ENCODE data around the gene CCIN. TPM values are rescaled to one million over a fixed set of nuclear protein-coding genes. Genes with fewer than 3 reads are reported as not detected.

The CCIN gene
- total and polyA plus RNA-seq, 3 donors from 2014 or later, result 48.7 to 171 (median 84.8) TPM

GRCh38 chr9:36193023-36193422, 23.8 kb downstream of the CCIN start:
- Histone ChIP-seq H3K27ac (no peak overlapping the region), H3K36me3 (ENCODE audit: low read depth, missing control alignments) (no peaks in the 10 kb centered on the region), H3K9me3 (no peaks in the 10 kb centered on the region), H3K4me3 (no peak overlapping the region), H3K4me1 (peaks cover 33% of the 10 kb centered on the region), H3K27me3 (no peaks in the 10 kb centered on the region)
- 50 to 62% methylated on average over 3 of the region's 3 CpGs for WGBS, 2 donors
- intact Hi-C loops (cut with DNase I; ENCODE audit: low total_unique reads), result no loop called here
- no peak for DNase-seq
- no peak for TF ChIP-seq POLR2A (IDR thresholded peaks at IDR 0.05)
- no peak for TF ChIP-seq CTCF (IDR thresholded peaks at IDR 0.05)

GRCh38 chr9:36194326-36195000, 25.3 kb downstream of the CCIN start:
- no peaks in the 10 kb centered on the region for H3K27me3 ChIP-seq
- TF ChIP-seq POLR2A (IDR thresholded peaks at IDR 0.05) (no peak), CTCF (IDR thresholded peaks at IDR 0.05) (no peak)
- WGBS, 2 donors, result 37 to 44% methylated on average over 4 of the region's 4 CpGs
- H3K4me1 ChIP-seq, result peaks cover 33% of the 10 kb centered on the region
- intact Hi-C loops (cut with DNase I; ENCODE audit: low total_unique reads), result no loop called here
- H3K9me3 ChIP-seq, result no peaks in the 10 kb centered on the region
- DNase-seq, result no peak
- H3K36me3 ChIP-seq (ENCODE audit: low read depth, missing control alignments), result no peaks in the 10 kb centered on the region
- no peak overlapping the region for H3K27ac ChIP-seq
- no peak overlapping the region for H3K4me3 ChIP-seq

GRCh38 chr9:36204906-36205547, 35.8 kb downstream of the CCIN start:
- Histone ChIP-seq H3K9me3 (no peaks in the 10 kb centered on the region), H3K27ac (no peak overlapping the region), H3K36me3 (ENCODE audit: low read depth, missing control alignments) (no peaks in the 10 kb centered on the region), H3K27me3 (no peaks in the 10 kb centered on the region), H3K4me3 (no peak overlapping the region), H3K4me1 (peaks cover 6% of the 10 kb centered on the region)
- intact Hi-C loops (cut with DNase I; ENCODE audit: low total_unique reads), result no loop called here
- peak; percentile 46 for DNase-seq
- WGBS, 2 donors, result 82 to 85% methylated on average over 7 to 11 of the region's 11 CpGs
- TF ChIP-seq POLR2A (IDR thresholded peaks at IDR 0.05) (no peak), CTCF (IDR thresholded peaks at IDR 0.05) (no peak)

- TF ChIP-seq POLR2A (IDR thresholded peaks at IDR 0.05), result no peak
- no peak for TF ChIP-seq CTCF (IDR thresholded peaks at IDR 0.05)
- WGBS, 2 donors, result 72 to 75% methylated on average over 4 of the region's 4 CpGs
- Histone ChIP-seq H3K4me1 (peaks cover 17% of the 10 kb centered on the region), H3K27me3 (no peaks in the 10 kb centered on the region), H3K27ac (peak overlapping the region in 1 of 2 donors; percentile 44), H3K9me3 (no peaks in the 10 kb centered on the region), H3K36me3 (ENCODE audit: low read depth, missing control alignments) (no peaks in the 10 kb centered on the region), H3K4me3 (no peak overlapping the region)
- no peak for DNase-seq
- intact Hi-C loops (cut with DNase I; ENCODE audit: low total_unique reads), result no loop called here
Measured at GRCh38 chr9:36207016-36207415, 37.8 kb downstream of the CCIN start.
